ENCODE data around the gene PDGFRB.
"Not testable (repeated sequence)": the region's sequence is repeated elsewhere in the genome, so short reads cannot be mapped to it uniquely, and the experiment has no call there.

Gene PDGFRB

GRCh38 chr5:150084754-150085153 lies 70.9 kb downstream of the PDGFRB start:
- not testable (repeated sequence) for DNase-seq (ENCODE audit: low read depth in 2 of 2)

- no peak for DNase-seq (ENCODE audit: low read depth in 2 of 2)
Observed at GRCh38 chr5:150082889-150083288, 72.8 kb downstream of the PDGFRB start.

DNA sequence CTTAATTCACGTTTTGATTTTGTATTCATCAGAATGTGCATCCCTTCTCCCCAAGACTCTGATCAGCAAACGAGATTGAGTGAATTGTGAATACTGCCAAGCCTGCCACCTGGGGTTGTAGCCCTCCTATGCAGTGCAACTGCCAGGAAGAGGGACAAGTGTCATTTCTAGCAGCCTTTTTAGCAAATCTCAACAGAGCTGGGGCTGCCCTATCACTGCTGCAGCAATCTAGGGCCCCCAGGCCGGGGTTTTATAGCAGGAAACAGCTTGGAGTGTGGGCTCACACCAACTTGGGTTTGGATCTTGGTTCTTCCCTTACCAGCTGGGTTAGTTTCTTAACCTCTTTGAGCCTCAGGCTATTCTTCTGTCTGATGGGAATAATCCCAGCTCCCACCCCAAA lies 73.3 kb downstream of the PDGFRB start:
- no peak for DNase-seq (ENCODE audit: low read depth in 2 of 2)

DNA sequence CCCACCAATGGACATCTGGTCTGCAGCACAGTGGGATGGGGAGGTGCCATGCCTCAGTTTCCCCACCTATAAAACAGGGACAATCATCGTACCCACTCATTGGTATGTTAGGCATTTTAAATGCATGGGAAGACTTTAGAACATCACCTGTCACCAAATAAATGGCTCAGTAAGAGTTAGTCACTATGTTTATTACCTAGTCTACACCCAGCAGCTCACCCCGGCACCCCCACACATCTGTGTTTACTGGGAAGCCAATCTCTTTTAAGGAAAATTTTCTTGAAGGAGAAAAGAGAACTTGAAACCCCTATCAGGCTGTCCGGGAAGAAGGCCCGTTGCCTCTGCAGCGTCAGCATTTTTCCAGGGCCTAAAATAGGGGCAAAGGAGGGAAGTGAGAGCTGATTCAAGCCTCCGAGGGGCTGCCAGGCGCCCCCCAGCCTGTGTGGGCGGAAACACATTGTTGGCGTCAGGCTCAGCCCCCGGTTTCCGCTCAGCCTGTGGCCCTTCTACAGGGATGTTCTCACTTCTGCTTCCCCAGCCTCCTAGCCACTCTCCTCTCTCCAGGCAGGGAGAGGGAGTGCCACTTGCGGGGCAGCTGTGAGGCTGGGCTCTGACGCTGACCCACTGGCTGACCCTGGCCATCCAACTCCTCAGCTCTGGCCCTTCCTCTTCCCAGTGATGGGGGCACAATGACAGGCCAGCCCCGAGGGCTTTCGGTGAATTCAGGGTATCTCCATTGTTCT lies 73.9 kb downstream of the PDGFRB start:
- DNase-seq (ENCODE audit: low read depth in 2 of 2), result peak in 1 of 2 donors; percentile 6

DNA sequence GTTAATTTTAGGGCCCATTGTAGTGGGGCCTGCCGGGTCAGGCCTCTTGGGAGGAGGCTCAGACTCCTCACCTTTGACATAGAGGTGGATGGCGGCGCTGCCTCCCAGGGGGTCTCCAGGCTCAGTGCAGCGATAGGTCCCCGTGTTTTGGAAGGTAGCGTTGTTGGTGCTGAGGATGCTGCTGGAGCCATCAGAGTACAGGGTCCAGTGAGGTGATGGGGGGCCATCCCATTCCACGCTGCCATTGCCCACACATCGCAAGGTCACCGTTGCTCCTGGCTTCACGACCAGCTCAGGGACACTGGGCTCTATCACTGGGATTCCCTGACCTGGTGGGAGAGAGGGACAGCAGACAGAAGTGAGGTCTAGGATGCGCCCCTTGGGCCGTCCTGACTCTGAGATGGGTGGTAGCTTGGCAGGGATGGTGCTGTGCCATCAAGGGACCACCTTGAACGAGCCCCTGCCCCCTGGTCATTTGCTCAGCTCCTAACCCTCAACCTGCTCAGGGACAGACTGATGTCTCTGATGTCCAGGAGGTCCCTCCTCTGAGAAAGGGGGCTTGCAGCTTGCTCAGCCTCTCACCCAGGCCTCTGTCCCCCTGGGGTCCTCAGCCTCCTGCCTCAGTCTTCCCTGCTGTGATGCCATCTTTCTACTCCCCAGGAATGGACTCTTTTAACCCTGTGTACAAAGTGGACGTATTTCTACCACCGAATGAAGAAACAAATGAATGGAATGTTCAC lies 74.8 kb downstream of the PDGFRB start:
- DNase-seq (ENCODE audit: low read depth in 2 of 2), result no peak

GRCh38 chr5:150079909-150080461 lies 75.7 kb downstream of the PDGFRB start:
- DNase-seq (ENCODE audit: low read depth in 2 of 2), result no peak

DNA sequence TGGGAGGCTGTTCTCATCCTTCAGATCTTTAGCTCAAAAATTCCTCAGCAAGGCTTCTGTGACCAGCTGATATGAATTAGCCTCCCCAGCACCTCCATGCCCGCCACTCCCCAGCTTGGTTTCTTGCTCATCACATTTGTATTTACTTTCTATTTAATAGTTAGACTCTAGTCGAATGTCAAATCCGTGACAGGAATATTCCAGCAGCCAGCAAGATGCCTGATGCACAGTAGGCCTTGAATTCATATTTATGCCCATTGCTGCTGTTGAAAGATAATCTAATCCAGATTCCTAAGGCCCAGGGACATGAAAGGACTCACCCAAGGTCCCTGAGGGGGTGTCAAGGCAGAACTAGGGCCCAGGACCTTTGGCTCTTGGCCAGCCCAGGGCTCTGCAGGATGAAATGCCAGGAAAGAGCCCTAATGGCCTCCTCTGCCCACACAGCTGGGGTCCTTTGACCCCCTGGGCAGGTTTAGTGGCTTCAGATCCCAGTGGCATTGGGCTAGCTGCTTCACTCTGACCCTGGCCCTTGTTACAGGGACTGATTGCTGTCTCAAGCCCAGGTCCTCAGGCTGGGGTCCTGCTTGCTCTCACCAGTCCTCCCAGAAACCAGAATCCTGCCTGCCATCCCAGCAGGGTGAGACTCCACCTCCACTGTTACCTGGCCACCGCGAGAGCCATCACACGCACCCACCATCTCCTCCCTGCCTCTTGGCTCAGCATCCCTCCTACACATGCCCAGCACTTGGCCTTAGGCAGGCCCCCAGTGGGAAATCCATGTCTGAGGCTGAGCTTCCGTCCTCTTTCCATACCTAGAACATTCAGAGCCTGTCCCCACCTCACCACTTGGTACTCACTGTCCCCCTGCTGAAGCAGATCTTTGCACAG lies 76.6 kb downstream of the PDGFRB start:
- DNase-seq (ENCODE audit: low read depth in 2 of 2), result no peak

GRCh38 chr5:150077996-150078801 lies 77.4 kb downstream of the PDGFRB start:
- DNase-seq (ENCODE audit: low read depth in 2 of 2), result no peak

DNA sequence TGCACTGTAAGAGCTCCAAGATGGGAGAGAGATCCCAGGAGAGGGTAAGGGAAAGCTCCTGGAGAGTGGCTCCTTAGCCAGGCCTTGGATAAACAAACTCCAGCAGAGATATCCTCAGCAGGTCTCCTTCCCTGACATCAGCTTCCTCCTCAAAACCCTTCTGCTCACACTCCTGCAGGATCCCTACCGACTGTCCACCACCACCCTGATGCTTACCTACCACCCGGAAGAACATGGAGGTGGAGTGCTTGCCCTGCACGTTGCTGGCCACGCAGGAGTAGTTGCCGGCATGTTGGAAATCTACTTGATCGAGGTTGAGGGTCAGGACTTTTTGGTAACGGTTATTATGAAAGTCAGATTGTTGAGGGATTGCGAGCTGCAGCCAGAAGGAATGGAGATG lies 78.6 kb downstream of the PDGFRB start:
- DNase-seq (ENCODE audit: low read depth in 2 of 2), result no peak

DNA sequence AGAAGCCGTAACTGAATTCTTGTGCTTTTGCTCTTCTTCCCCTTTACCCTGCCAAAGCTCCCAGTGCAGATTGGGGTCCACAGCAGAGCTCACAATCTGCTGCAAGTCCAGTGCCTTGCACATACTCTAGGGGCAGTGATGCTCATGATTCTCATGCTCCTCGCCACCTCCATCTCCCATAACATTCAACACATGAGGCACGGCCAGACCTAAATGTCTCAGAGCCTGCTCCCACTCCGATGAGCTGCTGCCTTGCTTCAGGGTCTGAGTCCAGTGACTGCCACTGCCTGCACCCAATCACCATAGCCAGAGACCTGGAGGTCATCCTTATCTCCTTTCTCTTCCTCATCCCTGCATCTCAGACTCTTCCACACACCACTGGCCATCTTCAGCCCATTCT lies 79.8 kb downstream of the PDGFRB start:
- no peak for DNase-seq (ENCODE audit: low read depth in 2 of 2)

DNA sequence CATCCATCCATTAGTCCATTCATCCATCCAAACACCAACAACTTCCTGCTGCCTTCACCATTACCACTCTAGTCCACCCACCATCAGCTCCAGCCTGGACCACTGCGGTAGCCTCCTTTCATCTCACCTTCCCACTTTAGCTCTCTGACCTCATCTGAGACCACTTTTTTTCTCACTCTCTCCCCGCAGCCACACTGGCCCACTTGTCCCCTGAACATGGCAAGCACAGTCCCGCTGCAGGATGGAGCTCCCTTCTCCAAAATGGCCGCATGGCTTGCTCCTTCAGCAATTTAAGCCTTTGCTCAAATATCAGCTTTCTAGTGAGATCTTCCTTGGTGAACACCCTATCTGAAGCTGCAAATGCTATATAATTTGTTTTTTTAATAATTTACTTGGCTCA lies 80.4 kb downstream of the PDGFRB start:
- no peak for DNase-seq (ENCODE audit: low read depth in 2 of 2)

DNA sequence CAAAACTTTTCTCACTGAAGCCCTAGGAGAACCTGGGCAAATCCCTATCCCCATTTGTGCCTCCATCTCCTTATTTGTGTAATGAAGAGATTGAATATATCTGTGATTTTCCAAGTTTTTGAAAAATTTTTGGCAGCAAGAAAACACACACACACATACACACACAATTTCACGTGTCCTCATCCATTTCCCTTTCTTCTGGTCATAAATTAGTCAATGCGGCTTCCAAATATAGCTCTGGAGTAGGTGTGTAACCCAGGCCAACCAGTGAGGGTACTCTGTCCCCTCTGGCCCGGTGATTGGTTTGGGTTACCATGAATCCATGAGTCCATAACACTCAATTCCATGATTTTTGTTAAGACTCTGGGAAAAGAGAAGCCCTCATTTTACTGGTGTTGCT lies 82.0 kb downstream of the PDGFRB start:
- DNase-seq (ENCODE audit: low read depth in 2 of 2), result no peak

DNA sequence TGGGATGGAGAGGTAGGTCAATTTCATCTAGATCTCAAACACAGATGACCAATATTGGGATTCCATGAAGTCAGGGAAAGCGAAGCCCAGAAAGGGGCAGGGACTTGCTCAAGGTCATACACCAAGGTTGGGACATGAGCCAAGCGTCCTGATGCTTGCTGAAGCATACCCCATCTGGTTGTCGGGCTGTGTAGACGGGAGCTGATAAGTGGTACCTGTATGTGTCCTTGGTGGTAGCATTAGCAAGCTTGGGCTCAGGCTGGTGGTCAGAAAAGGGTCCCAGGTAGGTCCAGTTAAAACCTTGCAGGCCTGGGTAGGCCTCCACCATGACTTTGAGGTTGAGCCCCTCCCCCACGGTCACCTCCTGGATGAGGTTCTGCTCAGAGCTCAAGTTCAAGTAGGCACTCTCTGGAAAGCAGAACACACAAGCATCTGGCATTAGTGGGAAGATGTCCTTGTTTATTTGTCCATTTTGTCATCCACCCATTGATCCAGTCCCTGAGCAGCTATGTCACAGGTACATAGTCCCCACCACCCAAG lies 82.5 kb downstream of the PDGFRB start:
- DNase-seq (ENCODE audit: low read depth in 2 of 2), result no peak

DNA sequence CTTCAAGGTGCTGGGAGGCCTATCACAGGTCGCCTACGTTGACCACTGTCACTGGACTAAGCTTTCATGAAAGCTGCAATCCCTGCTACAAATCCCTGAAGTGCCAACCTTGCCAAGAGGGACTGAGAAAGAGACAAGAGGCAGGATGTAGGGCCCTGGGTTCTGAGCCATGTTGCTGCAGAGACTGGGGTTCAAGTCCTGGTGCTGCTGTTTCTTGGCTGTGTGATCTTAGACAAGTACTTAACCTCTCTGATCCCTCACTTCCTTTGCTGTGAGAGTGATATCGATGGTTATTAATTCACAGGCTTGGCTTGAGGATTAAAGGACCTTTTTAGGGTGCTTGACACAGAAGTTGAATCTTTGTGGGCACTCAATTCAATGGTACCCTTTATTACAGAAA lies 84.8 kb downstream of the PDGFRB start:
- no peak for DNase-seq (ENCODE audit: low read depth in 2 of 2)

- DNase-seq (ENCODE audit: low read depth in 2 of 2), result no peak
Observed at GRCh38 chr5:150069672-150070627, 85.7 kb downstream of the PDGFRB start.

GRCh38 chr5:150068961-150069645 lies 86.5 kb downstream of the PDGFRB start:
- DNase-seq (ENCODE audit: low read depth in 2 of 2), result no peak

GRCh38 chr5:150068472-150068871 lies 87.2 kb downstream of the PDGFRB start:
- DNase-seq (ENCODE audit: low read depth in 2 of 2), result no peak

DNA sequence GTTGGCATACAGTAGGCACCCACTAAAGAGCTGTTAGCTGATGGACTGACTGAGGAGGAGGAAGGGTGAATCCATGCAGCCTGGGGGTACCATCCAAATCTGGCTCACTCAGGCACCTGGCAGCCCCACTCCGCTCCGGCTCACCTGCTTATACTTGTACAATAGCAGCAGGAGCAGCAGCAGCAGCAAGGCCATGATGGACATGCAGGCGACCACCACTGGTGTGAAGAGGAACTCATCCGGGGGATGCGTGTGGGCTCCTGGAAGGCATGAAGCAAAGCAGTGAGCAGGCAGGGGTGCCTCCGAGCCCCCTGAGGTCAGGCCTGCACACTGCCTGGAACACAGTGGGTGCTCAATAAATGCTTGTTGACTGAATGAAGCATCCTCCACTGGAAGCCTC lies 87.6 kb downstream of the PDGFRB start:
- DNase-seq (ENCODE audit: low read depth in 2 of 2), result no peak

DNA sequence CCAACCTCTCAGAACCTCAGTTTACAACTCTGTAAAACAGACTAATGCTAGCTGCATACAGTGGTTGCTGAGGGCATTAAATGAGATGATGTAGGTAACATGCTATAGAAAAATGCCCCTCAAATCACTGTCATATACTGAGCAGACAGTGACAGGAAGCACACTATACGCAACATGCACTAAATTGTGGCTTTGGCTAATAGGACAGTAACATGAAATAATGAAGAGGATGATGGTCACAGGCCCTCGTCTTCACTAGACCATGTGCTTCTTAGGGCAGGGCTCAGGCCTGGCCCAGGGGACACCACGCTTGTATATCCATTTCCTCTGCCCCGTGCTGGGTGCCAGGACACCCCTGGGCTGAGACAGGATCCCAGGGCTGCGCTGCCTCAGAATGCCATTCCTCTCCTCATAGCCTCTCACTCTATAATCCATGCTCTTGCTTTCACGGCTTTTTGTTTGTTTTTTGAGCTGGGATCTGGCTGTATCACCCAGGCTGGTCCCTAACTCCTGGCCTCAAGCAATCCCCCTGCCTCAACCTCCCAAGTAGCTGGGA lies 88.2 kb downstream of the PDGFRB start:
- DNase-seq (ENCODE audit: low read depth in 2 of 2), result no peak
